GM12878 (cell line): ENCODE results near the gene WDR12. TPM values are rescaled to one million over a fixed set of nuclear protein-coding genes. Genes with fewer than 3 reads are reported as not detected.

Source experiments
- ATAC-seq: fragments of 200-7000 bp; cut with Tn5 transposase; 3 replicates; pipeline ENCODE4 v1.9.1; 2020; ENCODE audit warnings: mild to moderate bottlenecking, moderate library complexity
- BruUV-seq: library from RNA; stranded (reverse); fragments of 400-500 nt; replicated peaks from 2 replicates; lab custom pipeline; 2021; lab: Mats Ljungman, UMichigan
- CTCF ChIA-PET: fragments of 300-600 bp; sonication (Branson Sonifier 250); formaldehyde crosslinking; extraction: SDS; loops from one replicate; lab custom pipeline; 2021; ENCODE audit warnings: inconsistent platforms; lab: Yijun Ruan, JAX
- POLR2A ChIA-PET: fragments of 350-600 bp; formaldehyde crosslinking; extraction: SDS; loops from one replicate; lab custom pipeline; 2021; ENCODE audit warnings: inconsistent platforms; lab: Charles Lee
- RAD21 ChIA-PET: fragments of 300-600 bp; sonication (Branson Sonifier 250); formaldehyde crosslinking; loops from one replicate; lab custom pipeline; 2023; ENCODE audit warnings: antibody characterized with exemption; ENCODE audit not compliant: unreplicated experiment; lab: Charles Lee
- SMC1A ChIA-PET: fragments of 300-600 bp; sonication (Branson Sonifier 250); formaldehyde crosslinking; loops from one replicate; lab custom pipeline; 2023; ENCODE audit not compliant: unreplicated experiment, uncharacterized antibody; lab: Charles Lee
- DNase-seq: peaks from one replicate; pipeline ENCODE4 v3.0.0-alpha.2; 2011; ENCODE audit warnings: low read depth, low spot score
- FAIRE-seq: peaks from 3 replicates; lab custom pipeline; 2011; peaks lifted over from hg19 to GRCh38; lab: Jason Lieb, UNC
- H2AFZ ChIP-seq: 2 replicates; pipeline ENCODE4 v1.6.0; 2011; ENCODE audit warnings: low read depth, low read length, control low read depth; ENCODE audit not compliant: control insufficient read depth
- H3K27ac ChIP-seq: 2 replicates; pipeline ENCODE4 v1.5.1; 2011; ENCODE audit warnings: control low read depth; ENCODE audit not compliant: control insufficient read depth, insufficient read depth
- H3K27me3 ChIP-seq, 2 experiments: replicated peaks in 1 of 2; 2 replicates each; pipeline versions ENCODE4 v1.6.0 to v1.6.1; 2011; ENCODE audit warnings: low read length in 1 of 2; ENCODE audit not compliant: control insufficient read depth in 2 of 2, insufficient read depth in 2 of 2
- H3K36me3 ChIP-seq, 2 experiments: 2 replicates each; pipeline ENCODE4 v1.5.1; 2011; ENCODE audit warnings: low read length in 1 of 2; ENCODE audit not compliant: control insufficient read depth in 2 of 2, insufficient read depth in 2 of 2
- H3K4me1 ChIP-seq: 2 replicates; pipeline ENCODE4 v1.6.1; 2011; ENCODE audit warnings: mild to moderate bottlenecking, low read length, moderate library complexity, mixed read lengths; ENCODE audit not compliant: control insufficient read depth, insufficient read depth
- H3K4me2 ChIP-seq: 2 replicates; pipeline ENCODE4 v1.6.0; 2011; ENCODE audit warnings: control low read depth; ENCODE audit not compliant: control insufficient read depth, insufficient read depth
- H3K4me3 ChIP-seq: fragments of 200-600 bp; sonication (generic); 2 replicates; pipeline ENCODE4 v1.5.1; 2016
- H3K79me2 ChIP-seq: 2 replicates; pipeline ENCODE4 v1.6.0; 2011; ENCODE audit warnings: low read length; ENCODE audit not compliant: control insufficient read depth, insufficient read depth
- H3K9ac ChIP-seq: 2 replicates; pipeline ENCODE4 v1.8.0; 2011; ENCODE audit warnings: low read length, control low read depth, mixed read lengths; ENCODE audit not compliant: control insufficient read depth, insufficient read depth
- H3K9me3 ChIP-seq: replicated peaks from 3 replicates; pipeline ENCODE4 v1.5.1; 2011; ENCODE audit warnings: mild to moderate bottlenecking, low read length; ENCODE audit not compliant: control insufficient read depth, insufficient read depth
- H4K20me1 ChIP-seq: 2 replicates; pipeline ENCODE4 v1.6.0; 2011; ENCODE audit not compliant: control insufficient read depth, insufficient read depth
- ATF2 ChIP-seq: IDR thresholded peaks from 2 replicates; pipeline ENCODE4 v1.6.1; 2012; ENCODE audit warnings: low read length, inconsistent platforms
- ATF3 ChIP-seq: IDR thresholded peaks from 2 replicates; pipeline ENCODE4 v1.6.1; 2011; ENCODE audit warnings: low read depth, mild to moderate bottlenecking, low read length, moderate library complexity, borderline replicate concordance; ENCODE audit errors: extremely low read depth
- ATF7 ChIP-seq: fragments of 450-650 bp; IDR thresholded peaks from 2 replicates; pipeline ENCODE4 v1.6.1; 2016; ENCODE audit warnings: low read depth, mild to moderate bottlenecking
- BCL11A ChIP-seq: IDR thresholded peaks from 2 replicates; pipeline ENCODE4 v1.6.1; 2011; ENCODE audit warnings: low read depth, low read length
- BHLHE40 ChIP-seq, 2 experiments: fragments of 450-650 bp in 1 of 2; IDR thresholded peaks; 2 replicates each; pipeline ENCODE4 v1.6.1; 2011 to 2017; ENCODE audit warnings: low read depth in 2 of 2, borderline replicate concordance in 1 of 2, improper control_type of control experiment in 1 of 2, low read length in 1 of 2, mild to moderate bottlenecking in 1 of 2
- CREM ChIP-seq: IDR thresholded peaks from 2 replicates; pipeline ENCODE4 v1.6.1; 2014; ENCODE audit warnings: antibody characterized with exemption, low read depth
- HCFC1 ChIP-seq: fragments of 150-350 bp; IDR thresholded peaks from 2 replicates; pipeline ENCODE4 v1.6.1; 2014; ENCODE audit warnings: low read length
- PML ChIP-seq: IDR thresholded peaks from 2 replicates; pipeline ENCODE4 v1.6.1; 2012; ENCODE audit warnings: low read length, inconsistent platforms
- RAD21 ChIP-seq: IDR thresholded peaks from 2 replicates; pipeline ENCODE4 v1.6.1; 2011; ENCODE audit warnings: mild to moderate bottlenecking, low read depth, low read length, moderate library complexity; ENCODE audit not compliant: insufficient read depth
- RUNX3 ChIP-seq: IDR thresholded peaks from 2 replicates; pipeline ENCODE4 v1.6.1; 2012; ENCODE audit warnings: low read length, inconsistent platforms
- SIN3A ChIP-seq: IDR thresholded peaks from 2 replicates; pipeline ENCODE4 v1.6.1; 2012; ENCODE audit warnings: low read depth, low read length, improper control_type of control experiment
- TAF1 ChIP-seq: IDR thresholded peaks from 2 replicates; pipeline ENCODE4 v1.6.1; 2011; ENCODE audit warnings: mild to moderate bottlenecking, low read depth, low read length, borderline replicate concordance
- WRNIP1 ChIP-seq: IDR thresholded peaks from 2 replicates; pipeline ENCODE4 v1.6.1; 2011; ENCODE audit warnings: low read depth, low read length, improper control_type of control experiment, borderline replicate concordance
- ZBED1 ChIP-seq: IDR thresholded peaks from 2 replicates; pipeline ENCODE4 v1.6.1; 2016; ENCODE audit warnings: borderline replicate concordance
- ZNF384 ChIP-seq: IDR thresholded peaks from 2 replicates; pipeline ENCODE4 v1.6.1; 2012; ENCODE audit warnings: low read depth, mild to moderate bottlenecking, low read length, improper control_type of control experiment, borderline replicate concordance
- WGBS: methylation state at CpG from one replicate; pipeline ENCODE4 v1.1.6; 2016; ENCODE audit warnings: low lambda C conversion rate; ENCODE audit not compliant: insufficient replicate concordance, insufficient coverage; ENCODE audit errors: missing lambda C conversion rate; 5-methylcytosine and 5-hydroxymethylcytosine counted together
- in situ Hi-C: fragments of 300-500 bp; cut with MboI; formaldehyde crosslinking; loops from 9 replicates; pipeline ENCODE4 v1.14.3; 2018; ENCODE audit warnings: mixed read lengths
- intact Hi-C: fragments of 100-400 bp; cut with micrococcal nuclease; formaldehyde crosslinking; loops from one replicate; pipeline ENCODE4 v1.14.2; 2022; ENCODE audit not compliant: unreplicated experiment
- polyA plus RNA-seq, 11 experiments: library from polyadenylated mRNA; depleted of rRNA in 4 of 11; unstranded in 6 of 11; stranded (reverse) in 5 of 11; fragments of >200 nt; fragmentation: Nextera tagmentation in 4 of 11; fragmentation: Illumina TruSeq in 1 of 11; extraction: Ambion mirVana in 4 of 11; extraction: Trizol in 1 of 11; gene quantifications; 1 replicate in 1 of 11; 2 replicates in 10 of 11; pipeline versions ENCODE4 v1.2.1 to v1.2.3, GENCODE V29; 2011 to 2016; ENCODE audit warnings: inconsistent platforms in 2 of 11, missing spikeins in 2 of 11, low read depth in 1 of 11
- total RNA-seq, 4 experiments: library from RNA; depleted of rRNA in 3 of 4; stranded (reverse); fragments of >200 nt in 3 of 4; fragmentation: Illumina TruSeq in 1 of 4; extraction: Trizol in 1 of 4; gene quantifications; 2 replicates each; pipeline versions ENCODE4 v1.2.1 to v1.2.3, GENCODE V29; 2013 to 2021
- TF ChIP-seq, protein P1 (sequence below): fragments of 450-650 bp; IDR thresholded peaks from 2 replicates; pipeline ENCODE4 v1.6.1; 2017; ENCODE audit warnings: low read depth, mild to moderate bottlenecking, moderate library complexity
- TF ChIP-seq, protein P2 (sequence below), 3 experiments: IDR thresholded peaks in 2 of 3; conservative IDR thresholded peaks in 1 of 3; 2 replicates each; pipeline ENCODE4 v1.5.1; 2011; ENCODE audit warnings: low read depth in 3 of 3, low read length in 3 of 3, mild to moderate bottlenecking in 3 of 3, control low read depth in 2 of 3, moderate library complexity in 2 of 3, inconsistent platforms in 1 of 3, mixed read lengths in 1 of 3; ENCODE audit not compliant: control insufficient read depth in 2 of 3, insufficient read depth in 1 of 3; ENCODE audit errors: extremely low read depth in 1 of 3

Gene WDR12
- total and polyA plus RNA-seq, 10 of the 15 experiments (the other 5 are each of a cell fraction or from before 2014, with no cell fraction given) = 52.9 to 256 (median 108) TPM

DNA sequence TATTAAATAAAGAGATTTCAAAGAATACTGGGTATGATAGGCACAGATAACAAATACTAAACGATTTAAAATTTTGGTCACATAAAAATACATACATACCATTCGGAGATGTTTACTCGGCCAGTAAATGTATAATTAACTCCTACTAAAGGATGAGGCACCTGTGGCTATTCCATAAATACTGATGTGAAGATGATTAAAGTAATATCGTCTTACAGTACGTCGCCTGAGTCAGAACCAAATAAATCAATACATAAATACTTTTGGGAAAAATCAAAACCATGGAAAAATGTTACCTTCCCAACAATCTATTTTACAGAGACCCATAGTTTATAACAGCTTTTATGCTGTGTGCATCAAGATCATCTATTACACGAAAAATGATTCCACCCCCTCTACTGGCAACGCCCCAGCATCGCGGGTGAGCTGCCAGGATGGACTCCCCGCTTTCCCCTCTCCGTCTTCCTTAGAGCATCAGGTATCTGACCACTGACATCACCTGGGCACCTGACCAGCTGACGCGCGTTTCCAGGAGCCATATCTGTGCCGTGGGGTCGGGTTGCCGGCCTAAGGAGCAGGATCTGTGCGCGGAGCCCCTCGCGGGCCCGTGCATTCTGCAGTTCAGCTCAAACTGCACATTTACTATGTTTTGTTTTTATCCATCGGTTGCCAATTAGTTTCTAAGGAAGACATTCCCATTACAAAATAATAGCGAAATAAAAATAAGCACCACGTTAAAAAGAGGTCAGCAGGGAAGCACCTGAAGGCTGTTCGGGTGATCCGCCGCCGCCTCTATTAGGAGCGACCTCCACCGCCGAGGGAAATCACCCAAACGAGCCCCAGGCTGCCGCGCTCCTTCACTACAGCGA is 40.8 kb downstream of the WDR12 start:
- Histone ChIP-seq H2AFZ (peak overlapping the region; percentile 66), H3K9ac (peak overlapping the region; percentile 75), H3K27me3 (no peaks in the 10 kb centered on the region), H3K4me3 (peak overlapping the region; percentile 81), H3K79me2 (no peaks in the 10 kb centered on the region), H3K36me3 (no peaks in the 10 kb centered on the region), H3K9me3 (no peaks in the 10 kb centered on the region), H3K4me1 (no peaks in the 10 kb centered on the region), H3K27ac (peak overlapping the region; percentile 67), H3K4me2 (peak overlapping the region; percentile 83), H4K20me1 (no peaks in the 10 kb centered on the region)
- ChIA-PET POLR2A (interaction anchor here (2.5 kb wide), 1 partner anchor 40 kb away, joined by 10 read pairs; no protein-coding TSS in a partner anchor), CTCF (interaction anchor here (0.7 to 5.8 kb wide), 19 partner anchors 10 to 802 kb away, joined by 3 to 52 read pairs (median 4); partner anchors contain the start of gene WDR12), RAD21 (interaction anchor here (0.6 to 3.1 kb wide), 16 partner anchors 21 to 368 kb away, joined by 3 to 41 read pairs (median 3); partner anchors contain the start of genes CYP20A1 and FAM117B), SMC1A (interaction anchor here (0.7 to 3.4 kb wide), 19 partner anchors 22 to 583 kb away, joined by 3 to 31 read pairs (median 4); partner anchors contain the start of genes CYP20A1 and WDR12)
- ATAC-seq (peak; percentile 90), FAIRE-seq (peak; percentile 66), DNase-seq (no peak)
- intact Hi-C loops = loop anchor here (1.0 to 2.0 kb wide), 4 partner anchors 39 to 296 kb away; no protein-coding TSS in a partner anchor
- in situ Hi-C loops = no loop called here
- BruUV-seq = TSS peak; percentile 51
- WGBS = 2% methylated on average over 37 of the region's 37 CpGs
- TF ChIP-seq TAF1 (0 out of 2 replicates have a peak, but pooled peaks have one; percentile 25), HCFC1 (no peak), BHLHE40 (IDR thresholded peaks at IDR 0.05; ENCODE audit: borderline replicate concordance in 1 of 2, low read depth in 2 of 2, low read length in 1 of 2) (peak in 1 of 2 experiments; percentile 52; a peak in 1 of 4 replicates), BCL11A (no peak), WRNIP1 (no peak), ATF2 (no peak), RAD21 (peak; percentile 74), ZNF384 (no peak), SIN3A (no peak), ATF3 (0 out of 2 replicates have a peak, but pooled peaks have one; percentile 20), ZBED1 (no peak), PML (peak; percentile 8; the same call in 1 of the 2 replicates), CREM (peak; percentile 56), RUNX3 (0 out of 2 replicates have a peak, but pooled peaks have one; percentile 12), ATF7 (peak; percentile 63)
- TF ChIP-seq, protein P1, sequence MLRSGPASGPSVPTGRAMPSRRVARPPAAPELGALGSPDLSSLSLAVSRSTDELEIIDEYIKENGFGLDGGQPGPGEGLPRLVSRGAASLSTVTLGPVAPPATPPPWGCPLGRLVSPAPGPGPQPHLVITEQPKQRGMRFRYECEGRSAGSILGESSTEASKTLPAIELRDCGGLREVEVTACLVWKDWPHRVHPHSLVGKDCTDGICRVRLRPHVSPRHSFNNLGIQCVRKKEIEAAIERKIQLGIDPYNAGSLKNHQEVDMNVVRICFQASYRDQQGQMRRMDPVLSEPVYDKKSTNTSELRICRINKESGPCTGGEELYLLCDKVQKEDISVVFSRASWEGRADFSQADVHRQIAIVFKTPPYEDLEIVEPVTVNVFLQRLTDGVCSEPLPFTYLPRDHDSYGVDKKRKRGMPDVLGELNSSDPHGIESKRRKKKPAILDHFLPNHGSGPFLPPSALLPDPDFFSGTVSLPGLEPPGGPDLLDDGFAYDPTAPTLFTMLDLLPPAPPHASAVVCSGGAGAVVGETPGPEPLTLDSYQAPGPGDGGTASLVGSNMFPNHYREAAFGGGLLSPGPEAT = 0 out of 2 replicates have a peak, but pooled peaks have one; percentile 35
- TF ChIP-seq, protein P2, sequence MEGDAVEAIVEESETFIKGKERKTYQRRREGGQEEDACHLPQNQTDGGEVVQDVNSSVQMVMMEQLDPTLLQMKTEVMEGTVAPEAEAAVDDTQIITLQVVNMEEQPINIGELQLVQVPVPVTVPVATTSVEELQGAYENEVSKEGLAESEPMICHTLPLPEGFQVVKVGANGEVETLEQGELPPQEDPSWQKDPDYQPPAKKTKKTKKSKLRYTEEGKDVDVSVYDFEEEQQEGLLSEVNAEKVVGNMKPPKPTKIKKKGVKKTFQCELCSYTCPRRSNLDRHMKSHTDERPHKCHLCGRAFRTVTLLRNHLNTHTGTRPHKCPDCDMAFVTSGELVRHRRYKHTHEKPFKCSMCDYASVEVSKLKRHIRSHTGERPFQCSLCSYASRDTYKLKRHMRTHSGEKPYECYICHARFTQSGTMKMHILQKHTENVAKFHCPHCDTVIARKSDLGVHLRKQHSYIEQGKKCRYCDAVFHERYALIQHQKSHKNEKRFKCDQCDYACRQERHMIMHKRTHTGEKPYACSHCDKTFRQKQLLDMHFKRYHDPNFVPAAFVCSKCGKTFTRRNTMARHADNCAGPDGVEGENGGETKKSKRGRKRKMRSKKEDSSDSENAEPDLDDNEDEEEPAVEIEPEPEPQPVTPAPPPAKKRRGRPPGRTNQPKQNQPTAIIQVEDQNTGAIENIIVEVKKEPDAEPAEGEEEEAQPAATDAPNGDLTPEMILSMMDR (IDR thresholded peaks at IDR 0.05 in 2 of 3, conservative IDR thresholded peaks at IDR 0.05 in 1 of 3; ENCODE audit: control insufficient read depth in 2 of 3, extremely low read depth in 1 of 3, insufficient read depth in 1 of 3, low read depth in 3 of 3, low read length in 3 of 3) = peak; percentile 71 to 75 (median 75)
